HepG2 (cell line): Measurements from ENCODE around the gene TLR5. TPM values are rescaled to one million over a fixed set of nuclear protein-coding genes. Genes with fewer than 3 reads are reported as not detected.

Source experiments
- ARHGAP35 ChIP-seq: sonication (generic); formaldehyde crosslinking; IDR thresholded peaks from 2 replicates; pipeline ENCODE4 v1.9.0; 2022; ENCODE audit warnings: mild to moderate bottlenecking, inconsistent platforms, moderate library complexity, missing genetic modification reagents, borderline replicate concordance
- ARNT ChIP-seq: fragments of 450-650 bp; IDR thresholded peaks from 2 replicates; pipeline ENCODE4 v1.6.1; 2017
- ATF6 ChIP-seq: sonication (generic); formaldehyde crosslinking; conservative IDR thresholded peaks from 2 replicates; pipeline ENCODE4 v1.4.0; 2020; ENCODE audit warnings: missing genetic modification reagents
- DBP ChIP-seq: sonication (generic); formaldehyde crosslinking; IDR thresholded peaks from 2 replicates; pipeline ENCODE4 v1.4.0; 2020; ENCODE audit warnings: missing genetic modification reagents; ENCODE audit errors: not compliant biosample characterization
- DMAP1 ChIP-seq: IDR thresholded peaks from 2 replicates; pipeline ENCODE4 v1.6.1; 2016
- EP300 ChIP-seq, 3 experiments: sonication (generic) in 1 of 3; formaldehyde crosslinking in 1 of 3; IDR thresholded peaks; 2 replicates each; pipeline versions ENCODE4 v1.5.1 to v1.6.1; 2011 to 2020; ENCODE audit warnings: low read depth in 2 of 3, low read length in 2 of 3, borderline replicate concordance in 1 of 3, improper control_type of control experiment in 1 of 3, mild to moderate bottlenecking in 1 of 3, missing genetic modification reagents in 1 of 3, moderate library complexity in 1 of 3
- HDAC1 ChIP-seq: sonication (generic); formaldehyde crosslinking; IDR thresholded peaks from 2 replicates; pipeline ENCODE4 v1.5.1; 2020; ENCODE audit warnings: mild to moderate bottlenecking, missing genetic modification reagents
- KLF12 ChIP-seq: sonication (generic); formaldehyde crosslinking; IDR thresholded peaks from 2 replicates; pipeline ENCODE4 v1.4.0; 2020; ENCODE audit warnings: missing genetic modification reagents, borderline replicate concordance
- NCOA2 ChIP-seq: sonication (generic); formaldehyde crosslinking; IDR thresholded peaks from 2 replicates; pipeline ENCODE4 v1.8.0; 2022; ENCODE audit warnings: inconsistent platforms
- SNAPC4 ChIP-seq: sonication (generic); formaldehyde crosslinking; IDR thresholded peaks from 2 replicates; pipeline ENCODE4 v1.4.0; 2020; ENCODE audit warnings: mild to moderate bottlenecking, missing genetic modification reagents
- SYNCRIP ChIP-seq: fragments of 200-400 bp; formaldehyde crosslinking; IDR thresholded peaks from 2 replicates; pipeline ENCODE4 v1.6.1; 2018; ENCODE audit warnings: mild to moderate bottlenecking, low read depth, low read length; ENCODE audit not compliant: insufficient read depth
- THYN1 ChIP-seq: sonication (generic); formaldehyde crosslinking; IDR thresholded peaks from 2 replicates; pipeline ENCODE4 v1.8.1; 2023; ENCODE audit warnings: low read depth, mild to moderate bottlenecking, moderate library complexity, missing genetic modification reagents, borderline replicate concordance
- U2AF2 ChIP-seq: fragments of 200-400 bp; formaldehyde crosslinking; IDR thresholded peaks from 2 replicates; pipeline ENCODE4 v1.6.1; 2017; ENCODE audit warnings: low read depth, mild to moderate bottlenecking, low read length
- ZBTB33 ChIP-seq: sonication (generic); formaldehyde crosslinking; IDR thresholded peaks from 2 replicates; pipeline ENCODE4 v1.4.0; 2020; ENCODE audit warnings: missing genetic modification reagents
- ZNF556 ChIP-seq: sonication (generic); formaldehyde crosslinking; IDR thresholded peaks from 2 replicates; pipeline ENCODE4 v1.4.0; 2020; ENCODE audit warnings: mild to moderate bottlenecking, missing genetic modification reagents, borderline replicate concordance
- ZNF580 ChIP-seq: IDR thresholded peaks from 2 replicates; pipeline ENCODE4 v1.6.1; 2016; ENCODE audit warnings: low read depth, borderline replicate concordance
- ZNF652 ChIP-seq: IDR thresholded peaks from 2 replicates; pipeline ENCODE4 v1.6.1; 2016; ENCODE audit warnings: low read depth, borderline replicate concordance
- ZNF670 ChIP-seq: sonication (generic); formaldehyde crosslinking; IDR thresholded peaks from 2 replicates; pipeline ENCODE4 v1.8.0; 2022; ENCODE audit warnings: mild to moderate bottlenecking, missing genetic modification reagents, borderline replicate concordance
- ZSCAN21 ChIP-seq: sonication (generic); formaldehyde crosslinking; IDR thresholded peaks from 2 replicates; pipeline ENCODE4 v1.8.0; 2022; ENCODE audit warnings: mild to moderate bottlenecking, missing genetic modification reagents, moderate library complexity, borderline replicate concordance
- polyA plus RNA-seq, 8 experiments: library from polyadenylated mRNA; depleted of rRNA in 3 of 8; stranded (reverse) in 7 of 8; unstranded in 1 of 8; fragments of >200 nt; fragmentation: Illumina TruSeq in 4 of 8; extraction: Trizol in 4 of 8; gene quantifications; 2 replicates each; pipeline versions ENCODE4 v1.2.1 to v1.2.3, GENCODE V29; 2011 to 2016; ENCODE audit warnings: low read depth in 4 of 8, missing spikeins in 1 of 8, mixed read lengths in 1 of 8; ENCODE audit not compliant: insufficient read depth in 1 of 8
- total RNA-seq, 5 experiments: library from RNA; depleted of rRNA; stranded (reverse); fragments of >200 nt; fragmentation: Illumina TruSeq; extraction: Trizol; gene quantifications; 2 replicates each; pipeline ENCODE4 v1.2.3, GENCODE V29; 2016; ENCODE audit warnings: low read depth in 1 of 5

Gene TLR5
- total and polyA plus RNA-seq, 2 of the 13 experiments (the other 11 are each of a cell fraction or from before 2014, with no cell fraction given): not detected

- TF ChIP-seq ATF6 (CRISPR knock-in tag): no peak
- no peak for TF ChIP-seq ZSCAN21 (CRISPR knock-in tag)
- peak; percentile 72 for TF ChIP-seq ZNF670 (CRISPR knock-in tag)
- peak; percentile 65; the same call in 1 of the 2 replicates for TF ChIP-seq HDAC1 (CRISPR knock-in tag)
- TF ChIP-seq ARHGAP35 (CRISPR knock-in tag): no peak
- no peak for TF ChIP-seq ZNF652 (CRISPR knock-in tag)
- TF ChIP-seq ZNF556: peak; percentile 54; the same call in 1 of the 2 replicates
- no peak for TF ChIP-seq KLF12
- TF ChIP-seq THYN1 (CRISPR knock-in tag): no peak
- no peak for TF ChIP-seq ZNF580 (CRISPR knock-in tag)
- no peak for TF ChIP-seq DBP
- no peak for TF ChIP-seq SNAPC4 (CRISPR knock-in tag)
- no peak for TF ChIP-seq DMAP1 (CRISPR knock-in tag)
- TF ChIP-seq ARNT: no peak
- TF ChIP-seq ZBTB33 (CRISPR knock-in tag): no peak
- TF ChIP-seq SYNCRIP: no peak
- TF ChIP-seq U2AF2: no peak
- no peak for TF ChIP-seq NCOA2 (CRISPR knock-in tag)
- TF ChIP-seq EP300 (IDR thresholded peaks at IDR 0.05; ENCODE audit: low read depth in 2 of 2, low read length in 2 of 2): peak; percentile 43 to 49; a peak in 1 of 4 replicates
- no peak for TF ChIP-seq EP300 (CRISPR knock-in tag; IDR thresholded peaks at IDR 0.05; ENCODE audit: borderline replicate concordance)
These were observed 33.4 kb downstream of the TLR5 start (continued) for GRCh38 chr1:223109581-223110026.
